KOPT-K1 (cell line): ENCODE measurements around the gene FCN1.

Source experiments
- H3K27ac ChIP-seq: fragments of 200-600 bp; sonication (generic); 2 replicates; pipeline ENCODE4 v1.5.1; 2016; ENCODE audit warnings: antibody characterized with exemption, mild to moderate bottlenecking, low read depth, low read length; ENCODE audit not compliant: poor library complexity, severe bottlenecking
- H3K36me3 ChIP-seq: fragments of 200-600 bp; sonication (generic); 2 replicates; pipeline ENCODE4 v1.5.1; 2017; ENCODE audit warnings: antibody characterized with exemption, mild to moderate bottlenecking, low read length, moderate library complexity; ENCODE audit not compliant: insufficient read depth
- H3K9me3 ChIP-seq: fragments of 200-600 bp; sonication (generic); 2 replicates; pipeline ENCODE4 v1.5.1; 2017; ENCODE audit warnings: antibody characterized with exemption, low read length, mild to moderate bottlenecking; ENCODE audit not compliant: insufficient read depth, poor library complexity, severe bottlenecking

FCN1 gene

DNA sequence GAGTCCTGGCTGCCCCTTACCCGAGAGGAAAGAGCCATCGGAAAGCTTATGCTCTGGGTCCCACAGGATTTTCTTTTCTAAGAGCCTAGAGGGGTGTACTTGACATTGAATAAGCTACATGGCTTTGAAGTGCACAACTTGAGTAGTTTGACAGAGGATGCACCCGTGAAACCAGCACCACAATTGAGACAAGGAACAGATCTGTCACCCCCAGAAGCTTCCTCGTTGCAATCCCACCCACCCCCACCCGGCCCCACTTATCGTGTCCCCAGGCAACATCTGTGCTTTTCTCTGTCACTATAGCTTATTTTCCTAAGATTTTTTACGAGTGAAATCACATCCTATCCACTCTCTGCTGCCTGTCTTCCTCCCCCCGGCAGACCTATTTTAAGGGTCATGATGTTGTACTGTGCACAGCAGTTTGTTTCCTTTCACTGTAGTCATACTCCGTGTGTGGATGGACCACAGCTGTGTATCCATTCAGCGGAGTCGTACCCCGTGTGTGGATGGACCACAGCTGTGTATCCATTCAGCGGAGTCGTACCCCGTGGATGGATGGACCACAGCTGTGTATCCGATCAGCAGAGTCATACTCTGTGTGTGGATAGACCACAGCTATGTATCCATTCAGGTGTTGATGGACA, 45.9 kb downstream of the FCN1 start:
- Histone ChIP-seq H3K36me3 (no peaks in the 10 kb centered on the region), H3K27ac (no peak overlapping the region), H3K9me3 (no peaks in the 10 kb centered on the region)

DNA sequence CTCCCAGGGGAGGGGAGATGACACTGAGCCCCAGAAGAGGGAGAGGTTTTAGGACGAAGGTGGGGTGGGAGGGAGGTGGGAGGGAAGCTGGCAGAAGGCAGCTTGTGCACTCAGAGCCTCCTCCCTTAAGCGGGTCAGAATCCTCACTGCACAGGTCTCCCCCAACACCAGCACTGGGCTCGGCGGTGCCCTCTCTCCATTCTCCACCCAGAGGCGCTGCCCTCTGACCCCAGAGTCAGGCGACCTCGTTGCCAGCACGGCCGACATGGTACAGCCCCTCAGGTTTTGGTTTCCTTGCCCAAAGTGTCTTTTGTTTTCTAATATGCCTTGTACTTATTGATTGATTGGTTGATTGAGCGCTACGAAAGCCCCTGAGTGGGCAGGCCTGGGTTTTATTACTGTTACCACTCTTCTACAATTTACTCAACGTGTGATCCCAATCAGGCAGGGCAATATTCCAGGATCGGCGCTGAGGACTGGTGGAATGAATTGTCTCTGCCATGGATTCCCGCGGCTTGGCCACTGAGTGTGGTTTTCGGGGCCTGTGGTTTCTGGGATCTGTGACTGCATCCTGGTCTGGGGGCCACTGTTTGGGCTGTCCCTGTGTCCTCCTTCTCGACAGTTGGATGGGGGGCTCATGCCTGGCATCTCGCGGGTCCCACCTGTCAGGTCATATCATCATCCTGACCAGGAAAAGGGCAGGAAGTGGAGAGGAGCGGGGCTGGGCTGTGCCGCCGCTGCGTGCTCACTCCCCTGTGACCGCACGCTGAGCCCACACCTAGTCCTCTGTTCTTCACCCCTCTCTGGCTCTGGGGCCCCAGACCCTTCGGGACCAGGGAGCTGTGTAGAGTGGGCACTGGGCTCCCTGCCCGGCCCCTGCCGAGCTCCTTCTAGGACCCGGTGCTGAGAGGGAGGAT, 46.7 kb downstream of the FCN1 start:
- no peak overlapping the region for H3K27ac ChIP-seq
- no peaks in the 10 kb centered on the region for H3K36me3 ChIP-seq
- H3K9me3 ChIP-seq = no peaks in the 10 kb centered on the region

DNA sequence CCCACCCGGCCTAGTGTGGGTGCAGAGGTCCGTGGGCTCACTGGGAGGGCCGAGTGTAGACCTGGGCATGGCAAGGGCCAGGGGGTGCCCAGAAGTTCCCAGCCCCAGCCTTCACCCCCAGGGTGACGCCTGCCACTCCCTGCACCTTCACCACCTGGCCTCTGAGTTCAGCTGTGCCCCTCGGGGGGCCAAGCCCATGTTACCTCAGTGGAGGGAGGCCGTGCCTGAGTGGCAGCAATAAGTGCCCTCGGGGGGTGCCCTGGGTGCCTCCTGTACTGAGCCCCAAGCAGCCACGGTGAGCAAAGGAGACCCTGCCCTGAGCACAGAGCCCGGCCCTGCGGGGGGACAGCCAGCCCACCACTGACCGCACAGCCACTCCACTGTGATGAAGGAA, 47.4 kb downstream of the FCN1 start:
- H3K36me3 ChIP-seq = no peaks in the 10 kb centered on the region
- H3K27ac ChIP-seq = no peak overlapping the region

DNA sequence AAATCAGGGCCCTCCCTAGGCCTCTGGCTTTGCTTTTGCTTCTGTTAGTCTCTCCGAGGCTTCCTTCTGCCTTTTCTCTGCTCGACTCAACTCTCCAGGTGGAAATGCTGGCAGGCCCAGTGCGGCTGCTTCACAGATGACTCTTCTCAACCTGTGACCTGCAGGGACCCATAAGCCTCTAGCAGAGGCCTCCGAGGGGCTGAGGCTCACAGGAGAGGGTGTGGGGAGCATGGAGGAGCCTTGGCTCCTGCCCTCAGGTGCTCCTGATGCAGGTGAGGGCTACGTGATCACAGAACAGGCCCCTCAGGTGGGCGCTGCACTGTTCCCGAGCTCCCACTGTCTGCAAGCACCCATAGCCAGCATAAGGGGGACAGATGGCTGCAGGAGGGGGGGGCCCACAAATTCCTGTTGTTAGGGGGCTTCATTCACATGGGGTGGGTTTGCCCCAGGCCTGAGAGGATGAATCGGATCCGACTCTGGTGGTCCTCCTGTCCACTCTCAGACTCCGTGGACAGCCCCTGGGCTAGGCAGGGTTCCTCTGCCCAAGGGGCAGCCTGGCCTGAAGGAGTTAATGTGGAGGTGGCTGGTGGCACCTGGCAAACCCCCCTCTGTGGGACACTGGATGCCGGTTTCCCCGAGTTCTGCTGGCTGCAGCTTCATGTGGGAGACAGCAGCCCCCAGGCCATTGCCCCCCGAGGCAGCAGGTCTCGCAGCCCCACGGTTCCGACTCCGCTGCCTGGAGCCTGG, 48.0 kb downstream of the FCN1 start:
- H3K9me3 ChIP-seq = no peaks in the 10 kb centered on the region
- no peak overlapping the region for H3K27ac ChIP-seq
- H3K36me3 ChIP-seq = no peaks in the 10 kb centered on the region

More for the DNA sequence above, 47.4 kb downstream of the FCN1 start:
- H3K9me3 ChIP-seq = no peaks in the 10 kb centered on the region

DNA sequence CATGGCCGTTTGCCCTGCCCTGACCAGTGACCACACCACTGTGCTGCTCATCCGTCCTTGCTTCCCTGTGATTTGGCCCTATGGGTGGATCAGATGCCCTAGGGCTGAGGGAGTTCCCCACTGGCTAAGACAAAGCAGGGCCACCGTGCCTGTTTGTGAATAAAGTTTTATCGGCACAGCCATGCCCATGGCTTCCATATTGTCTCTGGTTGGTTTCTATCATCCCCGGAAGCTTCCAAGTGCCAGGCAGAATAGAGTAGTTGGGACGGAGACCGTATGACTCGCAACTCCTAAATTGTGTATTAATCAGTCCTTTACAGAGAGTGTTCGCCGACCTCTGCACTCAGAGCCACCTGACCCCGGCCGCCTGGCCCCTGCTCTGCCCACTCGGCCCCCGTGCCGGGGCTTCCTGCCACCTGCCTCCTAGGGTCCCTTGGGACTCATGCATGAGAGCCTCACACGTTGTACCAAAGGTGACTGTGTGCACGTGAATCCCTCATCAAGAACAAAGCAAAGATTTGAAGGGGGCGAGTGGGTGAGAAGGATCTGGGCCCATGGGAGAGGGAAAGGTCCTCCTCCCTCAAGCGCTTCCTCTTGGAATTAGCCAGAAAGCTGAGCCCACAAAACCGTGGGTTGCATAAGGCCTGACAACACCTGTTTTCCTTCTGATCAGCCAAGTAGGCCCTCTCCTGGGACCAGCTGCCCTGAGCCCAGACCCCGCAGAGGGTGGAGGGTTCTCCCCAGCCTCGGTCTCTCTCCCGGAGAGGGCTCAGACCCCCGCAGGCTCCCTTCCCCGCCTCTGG, 48.8 kb downstream of the FCN1 start:
- Histone ChIP-seq H3K9me3 (no peaks in the 10 kb centered on the region), H3K36me3 (no peaks in the 10 kb centered on the region), H3K27ac (no peak overlapping the region)

DNA sequence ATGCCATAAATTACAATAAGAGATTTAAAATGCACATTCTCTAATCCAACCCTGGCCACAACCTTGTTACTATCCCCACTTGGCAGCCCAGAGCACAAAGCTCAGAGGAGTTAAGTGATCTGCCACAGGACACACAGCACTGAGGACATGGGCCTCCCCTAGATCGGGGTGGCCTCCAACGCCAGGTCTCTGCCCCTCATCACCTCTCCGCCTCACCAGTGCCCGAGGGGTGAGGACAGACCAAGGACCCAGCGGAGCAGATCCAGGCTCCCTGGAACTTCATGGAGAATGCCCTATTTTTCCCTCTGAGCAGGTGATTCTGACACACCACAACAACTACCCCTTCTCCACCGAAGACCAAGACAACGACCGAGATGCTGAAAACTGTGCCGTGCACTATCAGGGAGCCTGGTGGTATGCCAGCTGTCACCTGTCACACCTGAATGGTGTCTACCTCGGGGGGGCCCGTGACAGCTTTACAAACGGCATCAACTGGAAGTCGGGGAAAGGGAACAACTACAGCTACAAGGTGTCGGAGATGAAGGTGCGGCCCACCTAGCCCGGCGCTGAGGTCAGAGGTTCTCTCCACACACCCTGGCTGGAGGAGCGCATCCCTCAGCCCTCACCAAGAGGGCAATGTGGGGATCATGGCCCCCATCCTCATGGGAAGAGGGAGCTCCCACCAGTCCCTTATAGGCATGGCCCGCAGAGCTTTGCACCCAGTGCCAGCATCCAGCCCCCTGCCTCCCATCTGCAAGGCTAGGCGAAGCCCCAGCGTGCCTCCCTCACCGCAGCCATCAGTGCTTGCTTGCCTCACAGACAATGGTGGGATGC, 49.6 kb downstream of the FCN1 start:
- no peaks in the 10 kb centered on the region for H3K36me3 ChIP-seq
- no peaks in the 10 kb centered on the region for H3K9me3 ChIP-seq
- no peak overlapping the region for H3K27ac ChIP-seq

DNA sequence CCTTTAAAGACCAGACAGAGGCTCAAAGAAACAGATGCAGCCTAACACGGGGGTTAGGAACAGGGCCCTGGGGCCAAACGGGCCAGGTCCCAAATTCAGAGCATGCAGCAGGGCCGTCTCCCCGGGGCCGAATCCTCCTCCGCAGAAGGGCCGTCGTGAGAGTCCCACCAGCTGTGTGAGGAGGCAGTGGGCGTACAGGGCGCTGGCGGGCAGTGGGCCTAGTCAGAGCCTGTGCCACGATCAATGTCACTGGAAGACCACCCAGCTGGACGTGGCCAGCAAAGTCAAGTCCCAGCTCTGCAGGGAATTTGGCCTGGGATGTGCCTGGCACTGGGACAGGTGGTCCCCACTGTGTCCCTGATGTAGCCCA, 52.9 kb downstream of the FCN1 start:
- Histone ChIP-seq H3K27ac (no peak overlapping the region), H3K9me3 (no peaks in the 10 kb centered on the region), H3K36me3 (no peaks in the 10 kb centered on the region)

DNA sequence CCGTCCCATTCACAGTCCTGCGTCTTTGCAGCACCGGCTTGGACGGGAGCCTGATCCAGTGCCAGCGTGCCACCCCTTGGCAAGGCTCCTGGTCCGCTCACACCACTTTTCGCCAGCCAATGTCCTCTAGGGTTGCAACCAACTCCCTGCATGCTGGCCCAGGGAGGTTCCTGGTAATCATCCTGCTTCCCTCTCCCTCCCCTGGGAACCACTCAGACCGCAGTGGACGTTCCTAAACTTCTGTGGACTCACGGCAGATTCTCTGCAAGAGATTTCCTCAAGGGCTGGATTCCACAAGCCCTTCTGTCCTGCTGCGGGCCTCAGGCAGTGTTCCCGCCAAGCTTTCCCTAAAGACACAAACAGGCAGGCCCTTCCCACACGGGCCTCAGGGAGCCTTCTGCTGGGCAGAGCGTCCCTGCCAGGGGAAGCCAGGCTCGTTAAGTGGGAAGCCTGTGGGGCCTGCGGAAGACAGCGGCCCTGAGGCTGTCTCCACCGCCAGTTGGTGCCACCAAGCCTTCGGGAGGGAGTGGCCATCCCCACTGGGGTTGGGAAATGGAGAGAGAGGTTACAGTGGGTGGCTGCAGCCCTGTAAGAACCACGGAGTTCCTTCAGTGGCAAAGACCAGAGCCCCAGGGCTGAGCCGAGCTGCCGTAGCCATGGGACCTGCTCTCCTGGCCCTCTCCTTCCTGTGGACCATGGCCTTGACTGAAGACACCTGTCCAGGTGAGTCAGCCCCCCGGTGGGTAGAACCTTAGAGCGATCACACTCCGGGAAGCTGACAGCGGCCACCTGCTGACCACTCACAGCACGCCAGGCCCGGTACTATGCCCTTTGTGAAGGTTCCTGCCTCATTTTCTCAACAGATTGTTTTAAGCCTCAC, 53.5 kb downstream of the FCN1 start:
- Histone ChIP-seq H3K9me3 (no peaks in the 10 kb centered on the region), H3K27ac (no peak overlapping the region), H3K36me3 (no peaks in the 10 kb centered on the region)

DNA sequence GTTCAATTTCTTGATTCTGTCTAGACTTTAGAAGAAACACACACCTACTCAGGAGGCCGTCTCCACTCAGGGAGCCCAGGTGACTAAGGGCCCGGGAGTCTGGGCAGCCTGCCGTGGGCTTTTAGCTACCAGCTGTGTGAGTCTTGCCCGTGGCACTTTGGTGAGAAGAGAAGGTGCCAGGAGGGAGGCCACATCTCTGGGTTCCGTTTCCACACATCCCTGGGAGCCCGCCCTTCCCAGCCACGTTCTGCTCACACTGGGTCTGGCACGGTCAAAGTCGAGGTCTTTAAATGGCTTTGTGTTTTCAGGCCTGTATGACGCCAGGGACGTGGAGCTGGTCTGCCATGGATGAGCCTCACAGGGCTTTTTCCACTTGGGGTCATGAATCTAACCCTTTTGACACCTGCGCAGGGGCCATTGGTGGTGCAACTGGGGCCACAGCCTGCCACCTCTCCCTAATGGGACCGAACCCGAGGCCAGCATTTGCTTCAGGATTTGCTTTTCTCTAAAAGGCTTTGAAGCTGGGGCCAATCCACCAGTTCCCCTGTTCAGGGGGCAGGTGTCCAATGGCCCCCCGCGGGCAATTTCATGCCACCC, 54.3 kb downstream of the FCN1 start:
- Histone ChIP-seq H3K36me3 (no peaks in the 10 kb centered on the region), H3K9me3 (no peaks in the 10 kb centered on the region), H3K27ac (no peak overlapping the region)

DNA sequence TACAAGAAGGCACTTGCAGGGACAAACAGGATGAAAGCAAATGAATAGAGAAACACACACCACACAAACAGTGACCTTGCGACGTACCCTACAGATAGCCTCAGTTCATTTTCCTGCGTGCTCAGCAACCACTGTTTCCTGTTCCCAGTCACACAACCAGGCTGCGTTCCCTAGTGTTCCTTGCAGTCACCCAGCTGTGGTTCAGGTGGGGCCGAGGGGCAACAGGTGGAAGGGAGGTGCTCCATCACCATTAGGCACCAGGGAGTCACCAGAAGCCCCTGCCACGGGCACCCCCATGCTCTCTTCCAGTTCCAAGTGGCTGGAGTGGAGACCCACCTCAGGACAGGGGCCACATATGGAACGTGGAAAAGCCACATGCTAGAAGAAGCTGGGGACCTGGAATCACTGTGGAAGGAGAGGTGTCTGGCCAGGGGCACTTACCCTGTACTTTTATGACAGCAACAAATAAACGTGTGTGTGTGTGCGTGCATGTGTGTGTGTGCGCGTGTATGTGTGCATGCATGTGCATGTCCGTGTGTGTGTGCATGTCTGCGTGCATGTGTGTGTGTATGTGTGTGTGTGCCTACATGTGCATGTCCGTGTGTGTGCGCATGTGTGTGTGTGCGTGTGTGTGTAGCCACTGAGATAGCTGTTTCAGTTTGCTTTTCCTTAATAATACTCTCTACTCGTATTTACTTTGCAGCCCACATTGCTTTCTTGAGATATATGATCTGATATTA, 55.9 kb downstream of the FCN1 start:
- Histone ChIP-seq H3K36me3 (no peaks in the 10 kb centered on the region), H3K9me3 (no peaks in the 10 kb centered on the region), H3K27ac (no peak overlapping the region)

DNA sequence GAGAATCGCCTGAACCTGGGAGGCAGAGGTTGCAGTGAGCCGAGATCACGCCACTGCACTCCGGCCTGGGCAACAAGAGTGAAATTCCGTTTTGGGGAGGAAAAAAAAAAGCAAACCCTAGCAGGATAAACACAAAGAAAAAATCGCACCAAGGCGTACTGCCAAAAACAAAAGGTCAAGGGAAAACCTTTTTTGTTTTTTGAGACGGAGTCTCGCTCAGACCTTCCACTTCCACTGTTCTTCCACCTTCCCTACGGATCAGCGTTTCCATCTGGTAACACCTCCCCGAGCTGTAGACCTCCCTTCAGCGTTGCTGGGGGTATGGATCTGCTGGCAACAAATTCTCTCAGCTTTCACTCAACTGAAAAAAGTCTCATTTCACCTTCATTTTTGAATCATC, 57.2 kb downstream of the FCN1 start:
- H3K27ac ChIP-seq = no peak overlapping the region
- no peaks in the 10 kb centered on the region for H3K9me3 ChIP-seq
- no peaks in the 10 kb centered on the region for H3K36me3 ChIP-seq

DNA sequence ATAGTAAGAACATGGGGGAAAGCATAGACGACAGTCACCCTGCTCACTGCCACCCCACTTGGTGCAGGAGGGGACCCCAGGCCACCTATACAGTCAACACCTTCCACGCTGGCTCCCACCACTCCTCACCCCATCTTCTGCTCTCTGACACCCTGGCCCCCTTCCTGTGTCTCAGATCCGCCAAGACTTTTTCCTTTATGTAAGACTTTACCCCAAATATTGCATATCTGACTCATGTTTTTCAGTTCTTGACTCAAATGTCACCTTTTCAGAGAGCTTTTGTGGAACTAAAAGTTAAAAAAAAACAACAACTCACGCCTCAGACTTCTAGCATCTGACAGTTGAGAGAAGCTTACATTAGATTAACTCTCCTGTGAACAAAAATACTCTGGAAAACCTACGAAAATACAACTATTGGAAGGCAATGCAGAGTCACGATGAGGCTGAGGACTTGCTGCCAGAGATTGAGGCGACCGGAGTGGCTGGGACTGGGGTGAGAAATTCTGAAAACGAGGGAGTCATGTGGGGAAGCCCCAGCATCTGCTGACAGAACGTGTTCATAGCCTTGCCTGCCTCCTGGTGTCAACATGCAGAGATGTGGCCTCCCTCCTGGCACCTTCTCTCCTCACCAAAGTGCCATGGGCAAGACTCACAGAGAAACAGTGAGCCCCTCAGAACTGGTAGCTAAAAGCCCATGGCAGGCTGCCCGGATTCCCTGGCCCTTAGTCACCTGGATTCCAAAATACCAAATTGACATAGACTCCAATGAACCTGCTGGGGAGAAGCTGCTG, 59.5 kb downstream of the FCN1 start:
- Histone ChIP-seq H3K27ac (no peak overlapping the region), H3K9me3 (no peaks in the 10 kb centered on the region), H3K36me3 (no peaks in the 10 kb centered on the region)
